NCI-H524 treated with DMSO at 0.1 percent for 48 hours (cell line): Measurements from ENCODE around the gene LGI4.
"Not testable (repeated sequence)": the region's sequence is repeated elsewhere in the genome, so short reads cannot be mapped to it uniquely, and the experiment has no call there.

Experiments used
- DNase-seq: peaks from one replicate; lab custom pipeline; 2025; lab: John Stamatoyannopoulos, UW

Gene LGI4

GRCh38 chr19:35105411-35106290, 29.2 kb downstream of the LGI4 start:
- DNase-seq: no peak

GRCh38 chr19:35105047-35105410, 29.8 kb downstream of the LGI4 start:
- no peak for DNase-seq

GRCh38 chr19:35104361-35104760, 30.5 kb downstream of the LGI4 start:
- DNase-seq: no peak

- not testable (repeated sequence) for DNase-seq
These were observed 31.2 kb downstream of the LGI4 start for GRCh38 chr19:35103614-35104013.

- DNase-seq: not testable (repeated sequence)
These were observed 32.9 kb downstream of the LGI4 start for GRCh38 chr19:35101949-35102348.

DNA sequence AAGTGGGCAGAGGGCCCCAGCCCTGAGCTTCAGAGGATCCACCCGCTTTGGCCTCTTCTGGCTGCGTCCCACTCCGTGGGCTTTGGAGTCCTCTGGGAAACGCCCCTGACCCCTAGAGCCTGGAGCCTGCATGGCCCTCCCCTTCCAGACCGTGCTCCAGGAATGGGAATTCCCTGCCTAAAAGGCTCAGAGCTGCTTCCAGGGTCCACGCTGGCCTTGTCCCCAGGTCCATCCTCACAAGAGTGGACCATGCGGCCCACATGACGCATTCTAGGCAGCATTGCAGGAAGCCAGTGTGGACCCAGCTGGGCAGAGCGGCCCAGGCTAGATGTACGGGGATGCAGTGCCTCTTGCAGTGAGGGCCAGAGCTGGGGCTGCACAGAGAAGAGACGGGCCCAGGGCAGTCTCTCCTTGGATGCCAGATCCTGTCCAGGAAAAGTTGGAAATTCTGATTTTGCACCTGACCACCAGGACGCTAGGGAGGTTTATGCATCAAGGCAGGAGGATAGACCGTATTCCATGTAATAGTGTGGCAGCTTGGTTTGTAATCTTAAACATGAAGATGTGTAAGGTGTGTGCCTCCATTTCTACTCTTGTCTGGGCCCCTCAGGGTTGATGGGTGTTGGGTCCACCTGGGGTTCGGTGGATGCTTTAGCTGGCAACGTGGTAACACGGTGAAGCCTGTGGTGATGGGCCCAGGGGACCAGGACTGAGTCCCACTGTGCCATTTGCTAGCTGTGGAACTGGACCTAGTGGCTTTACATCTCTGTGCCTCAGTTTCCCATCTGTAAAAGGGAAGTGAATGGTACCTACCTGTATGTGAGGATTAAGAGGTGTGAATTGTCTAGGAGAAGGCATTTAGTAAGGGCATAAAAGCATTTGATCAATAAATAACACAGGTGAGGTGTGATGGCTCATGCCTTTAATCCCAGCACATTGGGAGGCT, 34.0 kb downstream of the LGI4 start:
- no peak for DNase-seq

DNA sequence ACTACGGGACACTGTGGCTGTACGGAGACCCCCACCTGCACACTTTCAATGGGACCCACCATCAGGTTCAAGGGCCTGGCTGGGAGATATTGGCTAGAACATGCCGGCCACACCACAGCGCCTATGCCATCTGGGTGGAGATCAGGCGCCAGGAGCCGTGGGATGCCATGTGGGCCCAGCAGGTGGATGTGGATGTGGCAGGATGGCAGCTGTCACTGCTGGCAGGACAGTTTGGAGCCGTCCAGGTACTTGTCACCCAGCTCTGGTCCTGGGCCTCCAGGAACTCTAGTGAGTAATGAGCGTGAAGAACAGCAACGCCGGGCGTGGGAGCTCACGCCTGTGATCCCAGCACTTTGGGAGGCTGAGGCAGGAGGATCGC, 35.0 kb downstream of the LGI4 start:
- no peak for DNase-seq

DNA sequence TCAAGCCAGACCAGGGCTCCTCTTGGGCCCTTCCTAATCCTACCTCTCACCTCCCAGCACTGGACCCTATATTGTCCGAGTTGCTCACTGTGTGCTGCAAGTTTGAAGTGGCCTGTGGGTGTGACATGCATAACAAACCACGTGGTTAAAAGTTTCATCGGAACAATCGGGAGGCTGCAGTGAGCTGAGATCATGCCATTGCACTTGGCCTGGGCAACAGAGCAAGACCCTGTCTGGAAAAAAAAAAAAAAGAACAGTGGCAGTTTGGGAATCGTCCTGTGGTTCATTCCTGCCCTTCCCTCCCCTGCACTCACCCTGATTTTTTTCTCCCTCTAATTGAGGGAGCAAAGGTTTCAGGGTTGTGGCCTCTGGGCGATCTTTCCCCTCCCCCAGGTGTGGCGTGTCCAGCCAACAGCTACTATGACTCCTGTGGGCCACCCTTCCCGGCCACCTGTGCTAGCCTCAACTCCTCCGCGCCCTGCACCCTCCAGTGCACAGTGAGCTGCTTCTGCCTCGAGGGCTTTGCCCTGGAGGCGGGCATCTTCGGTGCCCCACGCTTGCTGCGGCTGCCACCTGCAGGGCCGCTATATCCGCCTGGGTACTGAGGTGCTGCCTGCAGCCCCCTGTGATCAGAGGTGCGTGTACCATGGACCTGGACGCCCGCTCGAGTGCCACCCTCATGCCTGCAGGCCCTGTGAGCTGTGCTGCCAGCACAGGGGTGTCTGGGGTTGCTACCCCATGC, 35.5 kb downstream of the LGI4 start:
- no peak for DNase-seq

DNA sequence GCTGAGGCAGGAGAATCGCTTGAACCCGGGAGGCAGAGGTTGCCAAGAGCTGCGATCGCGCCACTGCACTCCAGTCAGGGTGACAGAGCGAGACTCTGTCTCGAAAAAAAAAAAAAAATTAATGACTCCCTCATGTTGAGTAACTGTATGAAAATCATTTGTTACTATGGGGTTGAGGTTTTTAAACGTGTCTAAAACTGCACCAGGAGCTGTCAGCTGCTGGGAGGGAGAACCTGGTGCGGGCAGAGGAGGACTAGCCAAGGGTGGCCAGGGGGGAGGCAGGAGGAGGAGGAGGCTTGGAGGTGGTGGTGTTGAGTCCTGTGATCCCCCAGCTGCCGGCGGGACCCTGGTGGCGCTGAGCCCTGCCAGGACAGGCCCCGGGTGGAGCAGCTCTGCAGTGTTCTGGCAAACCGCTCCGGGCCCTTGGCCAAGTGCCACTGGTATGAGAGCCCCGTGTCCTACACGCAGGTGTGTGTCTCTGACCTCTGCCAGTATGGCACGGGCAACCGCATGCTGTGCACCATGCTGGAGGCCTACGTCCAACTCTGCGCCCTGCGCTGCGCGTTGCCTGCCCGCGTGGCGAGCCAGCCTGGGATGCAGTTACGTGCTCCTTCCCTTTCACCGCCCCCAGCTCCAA, 36.3 kb downstream of the LGI4 start:
- DNase-seq: no peak

- peak; percentile 10 for DNase-seq
These were observed 39.0 kb downstream of the LGI4 start for GRCh38 chr19:35095667-35096368.

- no peak for DNase-seq
These were observed 40.2 kb downstream of the LGI4 start for GRCh38 chr19:35094656-35095055.

- no peak for DNase-seq
These were observed 40.8 kb downstream of the LGI4 start for GRCh38 chr19:35093941-35094647.

DNA sequence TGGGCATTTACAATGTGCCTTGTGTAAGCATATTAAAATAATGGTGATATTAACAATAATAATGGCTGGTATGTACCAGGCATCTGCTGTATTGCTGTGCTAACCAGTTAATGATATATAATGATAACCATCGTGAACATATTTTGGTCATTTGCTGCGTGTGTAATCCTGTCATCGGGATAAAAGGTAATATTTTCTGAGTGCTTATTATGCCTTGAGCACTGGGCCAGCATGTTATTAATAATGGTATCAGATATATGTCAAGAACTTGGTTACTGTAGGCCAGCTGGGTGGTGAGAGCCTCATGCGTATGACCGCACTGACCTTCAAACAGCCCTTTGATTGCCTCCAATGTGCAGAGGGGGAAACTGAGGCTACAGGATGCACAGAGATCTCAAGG, 41.4 kb downstream of the LGI4 start:
- DNase-seq: no peak

GRCh38 chr19:35090506-35091214, 44.2 kb downstream of the LGI4 start:
- peak; percentile 43 for DNase-seq

GRCh38 chr19:35090160-35090505, 44.7 kb downstream of the LGI4 start:
- no peak for DNase-seq

DNA sequence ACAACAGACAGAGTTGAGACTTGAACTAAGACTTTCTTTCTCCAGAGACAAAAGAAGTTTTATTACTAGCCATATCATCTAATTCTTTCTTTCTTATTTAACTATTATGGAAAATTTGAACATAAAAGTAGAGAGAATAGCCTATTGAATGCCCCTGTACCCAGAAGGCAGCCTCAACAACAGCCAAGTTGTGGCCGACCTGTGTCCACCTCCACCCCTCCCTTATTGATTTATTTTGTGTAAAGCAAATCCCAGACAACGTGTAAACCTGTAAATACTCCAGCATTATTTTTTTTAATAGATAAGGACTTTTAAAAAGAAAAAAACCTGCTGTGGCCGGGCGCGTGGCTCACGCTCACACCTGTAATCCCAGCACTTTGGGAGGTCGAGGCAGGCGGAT, 45.3 kb downstream of the LGI4 start:
- DNase-seq: no peak

DNA sequence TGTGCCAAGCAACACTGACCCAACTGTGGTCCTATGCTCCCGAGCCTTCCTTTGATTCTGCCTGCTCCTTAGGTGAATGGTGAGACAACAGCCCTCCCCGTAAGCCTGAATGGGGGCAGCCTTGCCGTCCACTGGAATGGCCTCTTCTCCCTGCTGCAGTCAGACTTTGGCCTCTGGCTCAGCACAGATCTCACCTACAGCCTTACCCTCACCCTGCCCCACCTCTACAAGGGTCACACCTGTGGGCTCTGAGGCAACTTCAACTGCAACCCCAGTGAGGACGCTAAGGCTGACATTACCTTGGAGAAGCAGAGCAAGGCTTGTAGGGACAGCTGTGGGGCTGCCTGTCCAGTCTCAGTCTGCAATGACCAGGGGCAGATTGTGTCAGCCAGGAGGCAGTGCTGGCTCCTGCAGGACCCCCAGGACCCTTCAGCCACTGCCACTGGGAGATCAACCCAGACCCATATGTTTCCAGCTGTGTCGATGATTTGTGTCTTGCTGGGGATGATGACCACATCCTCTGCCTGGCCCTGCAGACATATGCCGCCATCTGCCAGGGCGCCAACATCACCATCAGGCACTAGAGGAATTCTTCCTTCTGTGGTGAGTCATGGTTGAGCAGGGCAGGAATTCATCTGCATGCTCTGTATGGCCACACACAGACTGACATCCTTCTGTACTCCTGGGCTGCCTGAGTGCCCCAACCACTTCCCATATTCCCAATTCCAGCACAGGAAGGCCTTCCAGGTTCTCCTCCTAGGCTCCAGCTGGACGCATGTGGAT, 46.5 kb downstream of the LGI4 start:
- DNase-seq: peak; percentile 21

DNA sequence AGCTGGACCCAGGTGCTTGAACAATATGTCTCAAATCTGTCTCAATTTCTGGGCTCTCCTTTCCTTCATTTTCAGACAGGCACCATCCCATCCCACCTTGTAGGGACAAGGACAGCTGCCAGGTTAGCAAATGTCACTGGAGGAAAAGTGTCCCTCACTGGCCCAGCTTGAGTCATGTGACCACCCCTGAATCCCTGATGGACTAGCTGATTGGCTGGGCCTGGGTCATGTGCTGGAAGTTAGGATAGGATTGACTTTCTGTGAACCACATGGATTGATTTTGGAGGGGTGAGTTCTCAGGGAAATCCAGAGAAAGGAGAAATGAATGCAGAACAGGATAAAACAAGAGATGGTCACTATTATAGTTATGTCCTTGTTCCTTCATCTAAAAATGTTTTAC, 47.5 kb downstream of the LGI4 start:
- no peak for DNase-seq

- no peak for DNase-seq
These were observed 48.4 kb downstream of the LGI4 start for GRCh38 chr19:35086455-35086854.
